GM04503 (cell line): ENCODE data around the gene MEGF9.
A peak's percentile ranks its signal among the peaks of the same experiment; 100 is the strongest.
"Not testable (repeated sequence)": the region's sequence is repeated elsewhere in the genome, so short reads cannot be mapped to it uniquely, and the experiment has no call there.

Experiments used
- DNase-seq: peaks from one replicate; pipeline ENCODE4 v3.0.0-alpha.2; 2012; ENCODE audit warnings: low read depth

Gene MEGF9

DNA sequence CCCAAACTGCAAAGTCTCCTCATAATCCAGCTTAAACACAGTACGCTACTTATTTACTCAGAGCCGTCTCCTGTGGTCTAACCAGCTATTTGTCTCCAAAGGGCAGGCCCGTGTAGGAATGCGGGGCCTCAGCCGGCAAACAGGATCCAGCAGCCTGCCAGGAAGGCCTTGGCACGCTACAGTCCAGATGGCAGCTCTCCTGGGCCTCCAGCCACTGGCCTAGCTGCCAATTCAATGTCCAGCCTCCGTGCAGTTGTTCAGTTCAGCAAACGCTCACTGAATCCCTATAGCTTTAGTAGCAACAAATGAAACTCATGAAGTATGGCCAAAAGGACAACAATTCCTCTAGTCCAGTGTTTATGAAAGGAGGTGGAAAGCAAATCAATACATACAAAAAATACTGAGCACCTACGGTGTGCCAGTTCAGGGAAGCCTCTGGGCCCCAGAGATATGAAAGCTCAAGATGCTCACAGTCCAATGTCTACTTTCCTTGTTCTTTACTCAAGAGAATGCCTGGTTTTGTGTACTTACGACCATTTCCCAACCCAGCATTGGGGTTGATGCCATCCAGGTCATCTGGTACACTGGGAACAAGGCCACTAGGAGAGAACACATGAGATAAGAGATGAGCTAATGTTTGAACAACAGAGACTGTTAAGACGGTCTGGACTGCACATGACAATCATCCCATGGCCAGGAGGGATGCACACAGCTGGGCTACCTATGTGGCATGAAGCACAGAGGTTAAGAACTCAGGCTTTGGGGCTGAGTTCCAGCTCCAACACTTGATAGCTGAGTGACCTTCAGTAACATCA lies 142.6 kb downstream of the MEGF9 start:
- DNase-seq = peak; percentile 93

DNA sequence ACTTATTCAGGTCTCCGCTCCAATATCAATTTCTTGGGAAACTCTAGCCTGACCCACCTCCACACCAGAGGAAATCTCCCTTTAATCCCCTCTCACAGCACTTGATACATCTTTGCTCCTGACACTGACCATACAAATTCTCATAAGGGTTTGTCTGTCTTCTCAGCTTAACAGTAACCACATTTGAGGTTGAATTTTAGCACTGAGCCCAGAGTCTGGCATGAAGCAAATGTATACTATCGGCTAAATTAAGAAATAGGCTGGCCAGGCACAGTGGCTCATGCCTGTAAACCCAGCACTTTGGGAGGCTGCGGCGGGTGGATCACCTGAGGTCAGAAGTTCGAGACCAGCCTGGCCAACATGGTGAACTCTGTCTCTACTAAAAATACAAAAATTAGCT lies 144.0 kb downstream of the MEGF9 start:
- DNase-seq = no peak

DNA sequence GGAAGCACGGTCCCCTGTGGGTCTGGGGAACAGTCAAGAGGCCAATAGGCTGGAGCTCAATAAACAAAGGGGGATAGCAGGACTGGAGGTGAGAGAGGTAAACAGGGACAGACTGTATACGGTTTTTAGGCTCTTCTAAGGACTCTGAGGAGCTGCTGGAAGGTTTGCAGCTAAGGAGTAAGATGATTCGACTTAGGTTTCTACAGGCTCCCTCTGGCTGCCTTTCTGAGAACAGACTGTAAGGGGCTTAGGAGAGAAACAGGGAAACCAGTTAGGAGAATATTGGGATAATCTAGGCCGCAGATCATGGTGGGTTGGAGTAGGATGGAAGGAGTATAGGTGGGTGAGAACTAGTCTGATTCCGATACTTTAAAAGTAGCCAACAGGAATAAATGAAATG lies 144.7 kb downstream of the MEGF9 start:
- no peak for DNase-seq

DNA sequence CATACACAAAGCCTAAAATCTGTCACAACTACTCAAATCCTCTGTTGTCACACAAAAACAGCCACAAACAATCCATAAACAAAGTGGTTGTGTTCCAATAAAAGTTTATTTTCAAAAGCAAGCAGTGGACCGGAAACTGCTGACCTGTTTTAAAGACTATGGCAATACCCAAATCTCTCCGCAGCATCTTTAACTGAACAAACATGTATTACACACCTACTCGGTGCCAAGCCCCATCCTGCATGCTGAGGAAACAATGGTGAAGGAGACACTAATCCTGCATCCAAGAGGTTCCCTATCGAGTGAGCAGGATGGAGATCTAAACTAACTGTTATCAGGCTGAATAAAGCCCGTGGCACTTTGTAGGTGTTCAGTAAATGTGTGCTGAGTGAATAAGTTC lies 145.5 kb downstream of the MEGF9 start:
- no peak for DNase-seq

DNA sequence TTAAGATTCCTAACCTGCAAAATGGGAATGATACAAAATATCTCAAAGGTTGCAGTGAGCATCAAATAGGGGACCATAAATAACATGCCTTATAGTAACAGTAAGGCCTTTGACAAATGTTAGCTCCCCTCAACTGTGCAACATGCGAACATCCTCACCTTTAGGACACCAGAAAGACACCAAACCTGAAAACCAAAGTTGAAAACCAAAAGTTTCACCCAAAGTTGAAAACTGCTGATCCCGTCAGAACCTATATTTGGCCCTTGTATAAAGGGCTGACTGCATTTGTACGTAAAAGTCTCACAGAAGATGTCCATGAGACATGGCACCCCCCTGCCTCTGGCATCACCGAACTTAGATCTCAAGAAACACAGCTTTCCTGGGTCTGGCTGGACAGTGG lies 146.4 kb downstream of the MEGF9 start:
- DNase-seq = no peak

DNA sequence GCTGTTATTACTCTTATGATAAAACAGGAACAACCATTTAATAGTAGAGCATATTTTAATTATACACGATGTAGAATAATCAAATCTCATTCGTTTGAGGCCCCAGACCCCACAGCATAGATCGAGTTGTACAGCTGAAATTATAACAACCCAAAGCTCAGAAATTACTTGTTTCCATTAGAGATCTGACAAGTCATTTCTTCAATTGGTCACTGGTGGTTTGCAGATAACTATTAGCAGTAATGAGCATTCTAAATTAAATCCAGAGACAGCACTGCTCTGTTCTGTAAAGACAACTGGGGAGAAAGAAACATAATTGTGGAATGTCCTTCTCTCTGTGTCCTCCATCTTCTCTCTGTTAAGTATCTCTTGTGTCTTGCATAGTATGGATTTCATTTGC lies 147.2 kb downstream of the MEGF9 start:
- no peak for DNase-seq

DNA sequence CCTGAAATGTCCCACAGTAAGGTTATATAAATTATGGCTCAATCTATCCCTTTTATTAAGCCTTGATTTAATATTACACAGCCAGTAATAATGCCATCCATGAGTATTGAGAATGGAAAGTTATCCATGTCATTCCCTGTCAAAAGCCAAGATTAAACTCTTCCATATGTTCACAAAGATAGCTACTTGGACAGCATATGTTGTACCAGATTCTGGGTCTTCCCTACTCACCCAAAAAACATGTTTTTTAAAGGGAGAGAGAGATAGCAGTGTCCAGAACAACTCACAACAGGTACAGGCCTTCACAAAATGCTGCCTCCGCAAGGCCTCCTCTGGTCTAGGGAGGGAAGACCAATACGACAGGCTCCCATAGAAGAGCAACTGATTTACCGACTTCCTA lies 149.7 kb downstream of the MEGF9 start:
- DNase-seq = no peak

DNA sequence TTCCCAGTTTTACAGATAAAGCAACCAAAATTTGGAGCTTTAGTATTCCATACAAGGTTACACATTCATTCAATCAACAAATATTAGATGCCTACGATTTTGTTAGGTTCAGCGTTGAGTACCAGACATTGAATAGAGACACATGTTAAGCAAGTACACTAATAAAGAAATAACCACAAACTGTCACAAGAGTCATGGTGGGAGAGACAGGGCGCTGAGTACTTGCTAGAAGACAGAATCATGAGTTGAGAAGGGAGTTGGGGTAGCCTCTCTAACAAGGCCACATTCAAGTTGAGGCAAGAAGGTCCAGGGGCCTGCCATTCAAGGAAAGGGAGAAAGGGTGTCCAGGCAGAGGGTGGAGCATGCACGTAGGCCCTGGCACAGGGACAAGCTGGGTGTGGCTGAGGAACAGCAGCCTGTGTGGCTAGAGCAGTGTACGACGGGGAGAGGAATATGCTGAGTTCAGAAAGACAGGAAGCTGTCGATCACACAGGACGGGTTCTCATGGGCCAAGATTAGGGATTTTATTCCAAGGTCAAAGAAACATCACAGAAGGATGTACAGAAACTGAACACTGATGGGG lies 151.3 kb downstream of the MEGF9 start:
- no peak for DNase-seq

DNA sequence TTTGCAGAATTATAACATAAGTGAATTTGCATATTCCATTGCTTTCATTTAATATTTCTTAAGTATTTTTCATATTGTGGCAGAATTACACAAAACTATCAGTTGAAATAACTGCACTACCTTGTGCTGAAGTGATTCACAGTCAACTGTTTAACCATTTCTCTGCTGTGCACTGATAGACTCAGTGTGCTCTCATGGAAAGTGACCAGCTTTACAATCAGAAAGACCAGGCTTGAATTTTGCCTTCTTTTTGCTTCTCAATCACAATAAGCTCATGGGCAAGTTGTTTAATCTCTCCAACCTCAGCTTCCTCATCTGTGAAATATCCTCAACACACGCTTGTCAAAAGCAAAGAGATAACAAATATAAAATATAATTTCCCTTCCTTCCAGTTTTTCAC lies 152.6 kb downstream of the MEGF9 start:
- DNase-seq = no peak

DNA sequence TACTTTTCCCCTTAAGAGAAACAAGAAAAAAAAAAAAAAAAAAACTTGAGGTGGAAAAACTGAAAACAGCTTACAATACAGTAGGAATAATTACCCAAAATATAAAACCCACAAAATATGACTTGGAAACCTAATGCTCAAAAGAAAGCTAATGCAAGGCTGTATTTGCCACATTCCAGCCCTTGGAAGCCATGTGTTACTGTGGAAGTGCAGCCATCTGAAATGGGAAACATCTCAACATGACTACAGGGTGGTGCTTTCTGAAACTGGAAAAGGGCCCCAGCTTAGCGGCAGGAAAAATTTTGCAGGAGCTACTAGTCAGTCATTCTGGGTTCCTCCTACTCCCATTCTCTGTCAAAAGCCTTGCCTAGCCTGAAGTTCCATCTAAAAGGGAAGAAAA lies 154.7 kb downstream of the MEGF9 start:
- DNase-seq = no peak

DNA sequence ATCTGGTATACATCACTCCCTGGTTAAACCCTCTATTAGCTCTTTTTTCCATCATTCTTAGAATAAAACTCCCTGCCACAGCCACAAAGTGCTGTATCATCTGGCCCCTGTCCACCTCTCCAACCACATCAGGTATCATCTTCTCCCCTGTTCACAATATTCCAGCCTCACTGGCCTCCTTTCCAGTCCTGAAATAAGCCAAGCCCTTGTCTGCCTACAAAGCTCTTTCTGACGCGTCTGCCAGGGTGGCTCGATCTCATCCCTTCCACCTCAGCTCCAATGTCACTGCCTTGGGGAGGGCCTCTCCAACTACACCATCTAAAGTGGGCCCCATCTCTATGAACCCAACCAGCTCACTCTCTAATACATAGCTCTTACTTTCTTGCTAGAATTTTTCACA lies 155.8 kb downstream of the MEGF9 start:
- no peak for DNase-seq

DNA sequence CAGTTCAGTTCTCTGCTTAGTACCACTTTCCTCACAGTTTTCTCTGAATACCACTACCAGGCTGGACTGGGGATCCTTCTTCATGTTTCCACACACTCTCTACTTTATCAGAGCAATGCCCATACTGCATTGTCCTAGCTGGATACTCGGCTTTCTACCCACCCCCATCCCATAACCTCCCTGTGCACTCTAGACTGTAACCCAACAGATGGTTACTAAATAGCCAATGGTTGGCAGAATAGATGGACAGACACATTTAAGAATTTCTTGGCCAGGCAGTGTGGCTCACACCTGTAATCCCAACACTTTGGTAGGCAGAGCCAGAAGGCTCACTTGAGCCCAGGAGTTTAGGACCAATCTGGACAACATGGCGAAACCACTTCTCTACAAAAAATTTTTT lies 157.1 kb downstream of the MEGF9 start:
- no peak for DNase-seq

DNA sequence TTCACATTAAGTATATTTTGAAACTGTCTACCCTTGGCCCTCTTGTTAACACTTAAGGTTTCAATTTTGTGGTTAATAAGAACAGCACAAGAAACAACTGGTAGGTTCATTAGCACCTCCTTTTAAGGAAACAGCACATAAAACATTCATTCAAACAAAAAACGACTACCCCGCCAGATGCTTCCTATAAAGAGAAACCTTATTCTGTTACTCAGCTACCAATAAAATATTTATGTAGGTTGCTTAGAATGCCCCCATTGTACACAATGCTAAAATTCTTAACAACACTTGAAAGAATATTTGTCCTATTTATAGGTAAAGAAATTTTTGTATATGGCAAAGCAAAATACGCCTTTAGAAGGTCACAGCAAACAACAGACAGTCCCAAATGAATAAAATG lies 157.5 kb downstream of the MEGF9 start:
- DNase-seq = no peak

DNA sequence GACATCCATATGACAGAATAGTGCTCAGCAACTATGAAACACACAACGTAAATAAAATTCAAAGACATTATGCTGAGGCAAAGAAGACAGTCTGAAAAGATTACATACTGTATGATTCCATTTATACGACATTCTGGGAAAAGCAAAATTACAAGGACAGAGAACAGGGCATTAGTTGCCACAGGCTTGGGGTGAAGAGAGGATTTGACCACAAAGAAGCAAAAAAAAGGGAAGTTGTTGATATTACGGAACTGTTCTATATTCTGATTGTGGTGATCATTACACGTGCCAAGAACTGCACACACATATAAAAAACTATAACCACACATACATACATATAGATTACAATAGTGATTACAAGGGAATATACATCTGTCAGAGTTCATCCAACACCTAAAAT lies 158.4 kb downstream of the MEGF9 start:
- DNase-seq = no peak

DNA sequence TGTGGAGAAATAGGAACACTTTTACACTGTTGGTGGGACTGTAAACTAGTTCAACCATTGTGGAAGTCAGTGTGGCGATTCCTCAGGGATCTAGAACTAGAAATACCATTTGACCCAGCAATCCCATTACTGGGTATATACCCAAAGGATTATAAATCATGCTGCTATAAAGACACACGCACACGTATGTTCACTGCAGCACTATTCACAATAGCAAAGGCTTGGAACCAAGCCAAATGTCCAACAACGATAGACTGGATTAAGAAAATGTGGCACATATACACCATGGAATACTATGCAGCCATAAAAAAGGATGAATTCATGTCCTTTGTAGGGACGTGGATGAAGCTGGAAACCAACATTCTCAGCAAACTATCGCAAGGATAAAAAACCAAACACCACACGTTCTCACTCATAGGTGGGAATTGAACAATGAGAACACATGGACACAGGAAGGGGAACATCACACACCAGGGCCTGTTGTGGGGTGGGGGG lies 162.0 kb downstream of the MEGF9 start:
- DNase-seq = not testable (repeated sequence)
